Lung (tissue), 12 donors: ENCODE results near the gene CAMK1D. TPM values are rescaled to one million over a fixed set of nuclear protein-coding genes. Genes with fewer than 3 reads are reported as not detected.

Source experiments
- ATAC-seq: fragments of 200-7000 bp; cut with Tn5 transposase; one replicate; pipeline ENCODE4 v1.9.1; 2020; ENCODE audit warnings: moderate number of reproducible peaks; ENCODE audit not compliant: insufficient read depth, low FRiP score
- DNase-seq, 3 donors: peaks; one replicate each; pipeline ENCODE4 v3.0.0-alpha.2; 2013 to 2017
- H3K27ac ChIP-seq, 2 donors: one replicate each; pipeline ENCODE4 v1.5.1; 2013; ENCODE audit warnings: mild to moderate bottlenecking in 2 of 2, moderate library complexity in 2 of 2, control low read depth in 1 of 2, inconsistent platforms in 1 of 2, low read depth in 1 of 2, low read length in 1 of 2
- H3K27me3 ChIP-seq, 3 donors: one replicate each; pipeline ENCODE4 v1.5.1; 2013; ENCODE audit warnings: low read length in 2 of 3; ENCODE audit not compliant: control insufficient read depth in 3 of 3, insufficient read depth in 3 of 3
- H3K36me3 ChIP-seq, 4 donors: one replicate each; pipeline ENCODE4 v1.5.1; 2013; ENCODE audit warnings: low read length in 4 of 4, mild to moderate bottlenecking in 1 of 4, moderate library complexity in 1 of 4; ENCODE audit not compliant: control insufficient read depth in 4 of 4, insufficient read depth in 4 of 4
- H3K4me1 ChIP-seq, 5 donors: one replicate each; pipeline ENCODE4 v1.5.1; 2013; ENCODE audit warnings: low read length in 5 of 5, mild to moderate bottlenecking in 2 of 5, moderate library complexity in 1 of 5; ENCODE audit not compliant: control insufficient read depth in 5 of 5, insufficient read depth in 5 of 5
- H3K4me3 ChIP-seq: one replicate; pipeline ENCODE4 v1.5.1; 2013; ENCODE audit warnings: mild to moderate bottlenecking, control low read depth, moderate library complexity
- H3K9ac ChIP-seq, 2 donors: one replicate each; pipeline ENCODE4 v1.5.1; 2013; ENCODE audit warnings: low read length in 2 of 2, control low read depth in 1 of 2; ENCODE audit not compliant: insufficient read depth in 1 of 2
- H3K9me3 ChIP-seq, 4 donors: one replicate each; pipeline ENCODE4 v1.5.1; 2013; ENCODE audit warnings: low read length in 3 of 4, mild to moderate bottlenecking in 1 of 4, moderate library complexity in 1 of 4; ENCODE audit not compliant: control insufficient read depth in 4 of 4, insufficient read depth in 3 of 4
- WGBS, 2 donors: extraction: QIAGEN DNeasy Blood & Tissue Kit; methylation state at CpG; one replicate each; pipeline ENCODE4 v1.1.7; 2013; 5-methylcytosine and 5-hydroxymethylcytosine counted together
- polyA plus RNA-seq, 2 donors: library from polyadenylated mRNA; stranded (reverse); fragments of 200-250 nt; gene quantifications; one replicate each; pipeline ENCODE4 v1.2.1, GENCODE V29; 2013
- total RNA-seq, 2 donors: library from RNA; depleted of rRNA in 1 of 2; stranded (reverse); fragments of >200 nt in 1 of 2; gene quantifications; one replicate each; pipeline ENCODE4 v1.2.1, GENCODE V29; 2014 to 2021
- TF ChIP-seq, protein P1 (sequence below): IDR thresholded peaks from 2 replicates; pipeline ENCODE4 v1.5.1; 2012; ENCODE audit warnings: mild to moderate bottlenecking; ENCODE audit errors: control extremely low read depth, extremely low read depth
- donor health status: control.
- donor health status: control.
- donor health status: Bipolar disorder and iron deficiency.
- donor health status: healthy.
- donor health status: DM: yes; HTN: yes; CAD: no.

CAMK1D gene
- total and polyA plus RNA-seq, 4 donors = 3.2 to 37.4 (median 7.0) TPM

DNA sequence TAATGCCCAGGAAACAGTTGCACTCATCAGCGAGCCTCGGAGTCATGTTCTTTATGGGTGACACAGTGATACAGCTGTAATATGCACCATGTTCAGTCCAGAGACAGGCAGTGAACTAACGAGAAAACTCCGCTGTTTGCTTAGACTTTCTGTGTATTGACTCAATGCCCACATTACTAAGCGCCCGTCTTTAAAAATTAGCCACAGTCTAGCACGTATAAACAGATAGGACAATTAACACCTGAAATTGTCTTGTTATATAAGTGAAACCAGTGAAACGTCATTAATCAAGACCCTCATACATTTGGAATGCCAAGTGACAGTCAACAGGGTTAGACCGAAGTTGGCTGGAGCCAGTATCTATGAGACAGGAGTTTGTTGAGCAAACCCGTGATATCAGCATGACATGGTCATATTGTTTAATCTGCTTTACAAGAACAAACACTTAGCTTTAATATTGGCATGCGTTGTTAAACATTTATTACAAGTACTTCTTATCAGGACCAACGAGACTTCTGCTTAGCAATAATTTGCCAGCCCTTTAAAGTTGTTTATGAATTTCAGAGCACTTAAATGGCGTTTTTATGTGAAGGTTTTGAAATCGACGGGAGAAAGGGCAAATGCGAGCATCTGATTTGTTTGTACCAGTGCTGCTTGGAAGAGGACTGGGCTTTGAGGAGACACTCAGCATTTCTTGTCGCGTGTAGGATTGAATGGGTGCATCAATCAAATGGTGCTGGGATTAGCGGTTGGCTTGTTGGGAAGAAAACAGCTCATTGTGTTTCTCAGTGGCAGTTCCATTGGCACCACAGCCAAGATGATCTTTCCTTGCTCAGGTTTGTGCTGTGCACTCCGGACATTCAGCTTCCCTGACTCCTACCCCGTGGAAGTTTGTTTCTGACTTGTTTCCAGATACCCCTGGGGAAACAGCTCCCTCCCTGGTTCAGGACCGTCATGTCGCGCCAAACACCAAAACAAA is 56.3 kb downstream of the CAMK1D start:
- peak in 2 of 3 donors; percentile 56 to 68 for DNase-seq
- no peak overlapping the region for H3K27ac ChIP-seq
- peak; percentile 74 for ATAC-seq

DNA sequence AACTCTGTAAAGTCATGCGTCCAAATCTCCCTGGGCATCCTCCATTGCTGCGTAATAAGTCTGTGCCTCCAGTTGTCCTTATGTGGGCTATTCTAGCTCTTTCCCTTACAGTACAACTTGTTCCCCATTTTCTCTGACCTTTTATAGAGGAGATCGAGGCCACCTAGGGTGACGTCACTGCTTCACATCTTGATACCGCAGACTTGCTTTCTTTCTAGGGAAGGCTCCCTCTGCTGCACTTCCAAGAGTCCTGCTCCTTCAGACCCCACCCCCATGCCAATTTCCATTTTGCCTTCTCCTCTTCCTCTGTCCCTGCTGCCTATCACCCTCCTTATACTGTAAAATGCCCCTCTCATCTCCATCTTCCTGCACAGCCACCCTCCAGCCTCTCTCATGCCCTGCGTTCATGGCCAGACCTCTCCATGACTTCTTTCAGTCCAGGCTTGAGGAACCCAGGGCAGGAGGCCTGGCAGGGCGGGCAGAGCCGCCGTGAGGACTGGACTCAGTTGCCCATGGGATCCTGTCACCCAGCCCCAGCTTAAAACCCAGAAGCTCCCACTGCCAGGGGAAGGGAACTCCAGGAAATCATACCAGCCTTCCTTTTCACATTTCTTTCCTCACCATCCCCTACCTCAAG is 57.5 kb downstream of the CAMK1D start:
- Histone ChIP-seq H3K4me3 (no peak overlapping the region), H3K27ac (no peak overlapping the region), H3K9me3 (no peaks in the 10 kb centered on the region), H3K36me3 (no peaks in the 10 kb centered on the region), H3K9ac (no peak overlapping the region), H3K27me3 (peaks cover 0 to 16% (median 3%) of the 10 kb centered on the region in 3 donors), H3K4me1 (peaks cover 0 to 17% (median 8%) of the 10 kb centered on the region in 5 donors)
- DNase-seq = no peak
- no peak for ATAC-seq
- TF ChIP-seq, protein P1, sequence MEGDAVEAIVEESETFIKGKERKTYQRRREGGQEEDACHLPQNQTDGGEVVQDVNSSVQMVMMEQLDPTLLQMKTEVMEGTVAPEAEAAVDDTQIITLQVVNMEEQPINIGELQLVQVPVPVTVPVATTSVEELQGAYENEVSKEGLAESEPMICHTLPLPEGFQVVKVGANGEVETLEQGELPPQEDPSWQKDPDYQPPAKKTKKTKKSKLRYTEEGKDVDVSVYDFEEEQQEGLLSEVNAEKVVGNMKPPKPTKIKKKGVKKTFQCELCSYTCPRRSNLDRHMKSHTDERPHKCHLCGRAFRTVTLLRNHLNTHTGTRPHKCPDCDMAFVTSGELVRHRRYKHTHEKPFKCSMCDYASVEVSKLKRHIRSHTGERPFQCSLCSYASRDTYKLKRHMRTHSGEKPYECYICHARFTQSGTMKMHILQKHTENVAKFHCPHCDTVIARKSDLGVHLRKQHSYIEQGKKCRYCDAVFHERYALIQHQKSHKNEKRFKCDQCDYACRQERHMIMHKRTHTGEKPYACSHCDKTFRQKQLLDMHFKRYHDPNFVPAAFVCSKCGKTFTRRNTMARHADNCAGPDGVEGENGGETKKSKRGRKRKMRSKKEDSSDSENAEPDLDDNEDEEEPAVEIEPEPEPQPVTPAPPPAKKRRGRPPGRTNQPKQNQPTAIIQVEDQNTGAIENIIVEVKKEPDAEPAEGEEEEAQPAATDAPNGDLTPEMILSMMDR = no peak
- WGBS, 2 donors = 87 to 88% methylated on average over 9 of the region's 9 CpGs

More for the DNA sequence above, 56.3 kb downstream of the CAMK1D start:
- Histone ChIP-seq H3K27me3 (peaks cover 0 to 18% (median 3%) of the 10 kb centered on the region in 3 donors), H3K4me3 (no peak overlapping the region), H3K9me3 (no peaks in the 10 kb centered on the region), H3K36me3 (no peaks in the 10 kb centered on the region), H3K4me1 (peaks cover 0 to 17% (median 8%) of the 10 kb centered on the region in 5 donors), H3K9ac (no peak overlapping the region)
- WGBS, 2 donors = 60 to 83% methylated on average over 24 of the region's 24 CpGs
- TF ChIP-seq, protein P1 = no peak

DNA sequence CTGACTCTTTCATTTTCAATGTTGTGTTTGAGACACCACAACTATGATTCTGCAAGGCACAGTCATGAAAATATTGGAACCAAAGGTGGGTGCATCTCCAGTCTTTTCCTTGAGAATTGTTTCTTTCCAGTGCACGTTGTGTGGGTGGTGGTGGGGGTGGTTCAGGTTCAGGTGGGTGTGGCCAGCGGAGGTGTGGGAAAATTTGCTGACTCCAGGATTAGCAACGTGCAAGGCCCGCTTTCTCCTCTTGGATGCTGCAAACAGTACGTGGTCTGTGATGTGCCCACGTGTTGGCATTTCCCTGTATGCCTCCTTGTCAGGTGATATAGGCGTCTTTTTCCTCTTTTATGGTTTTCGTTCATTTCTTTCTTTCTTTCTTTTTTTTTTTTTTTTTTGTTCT is 59.1 kb downstream of the CAMK1D start:
- no peaks in the 10 kb centered on the region for H3K9me3 ChIP-seq
- H3K4me3 ChIP-seq = no peak overlapping the region
- peaks cover 0 to 8% (median 3%) of the 10 kb centered on the region in 3 donors for H3K27me3 ChIP-seq
- H3K36me3 ChIP-seq = no peaks in the 10 kb centered on the region
- 90 to 92% methylated on average over 8 of the region's 8 CpGs for WGBS, 2 donors
- no peak overlapping the region for H3K9ac ChIP-seq
- peaks cover 0 to 17% (median 8%) of the 10 kb centered on the region in 5 donors for H3K4me1 ChIP-seq
- no peak overlapping the region for H3K27ac ChIP-seq
- TF ChIP-seq, protein P1 = no peak
- ATAC-seq (no peak), DNase-seq (no peak)
